IPS-18c (cell line): ENCODE data around the gene FEM1A.
A peak's percentile ranks its signal among the peaks of the same experiment; 100 is the strongest.
"Not testable (repeated sequence)": the region's sequence is repeated elsewhere in the genome, so short reads cannot be mapped to it uniquely, and the experiment has no call there.

ENCODE experiments used
- H3K4me3 ChIP-seq: 2 replicates; pipeline ENCODE4 v1.7.0; 2013; ENCODE audit warnings: low read depth, mild to moderate bottlenecking, low read length, moderate library complexity; ENCODE audit not compliant: insufficient read depth
- H3K9me3 ChIP-seq: one replicate; pipeline ENCODE4 v1.6.1; 2013; ENCODE audit warnings: mild to moderate bottlenecking, low read length, moderate library complexity; ENCODE audit not compliant: control insufficient read depth, insufficient read depth

Gene FEM1A, protein sequence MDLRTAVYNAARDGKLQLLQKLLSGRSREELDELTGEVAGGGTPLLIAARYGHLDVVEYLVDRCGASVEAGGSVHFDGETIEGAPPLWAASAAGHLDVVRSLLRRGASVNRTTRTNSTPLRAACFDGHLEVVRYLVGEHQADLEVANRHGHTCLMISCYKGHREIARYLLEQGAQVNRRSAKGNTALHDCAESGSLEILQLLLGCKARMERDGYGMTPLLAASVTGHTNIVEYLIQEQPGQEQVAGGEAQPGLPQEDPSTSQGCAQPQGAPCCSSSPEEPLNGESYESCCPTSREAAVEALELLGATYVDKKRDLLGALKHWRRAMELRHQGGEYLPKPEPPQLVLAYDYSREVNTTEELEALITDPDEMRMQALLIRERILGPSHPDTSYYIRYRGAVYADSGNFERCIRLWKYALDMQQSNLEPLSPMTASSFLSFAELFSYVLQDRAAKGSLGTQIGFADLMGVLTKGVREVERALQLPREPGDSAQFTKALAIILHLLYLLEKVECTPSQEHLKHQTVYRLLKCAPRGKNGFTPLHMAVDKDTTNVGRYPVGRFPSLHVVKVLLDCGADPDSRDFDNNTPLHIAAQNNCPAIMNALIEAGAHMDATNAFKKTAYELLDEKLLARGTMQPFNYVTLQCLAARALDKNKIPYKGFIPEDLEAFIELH

DNA sequence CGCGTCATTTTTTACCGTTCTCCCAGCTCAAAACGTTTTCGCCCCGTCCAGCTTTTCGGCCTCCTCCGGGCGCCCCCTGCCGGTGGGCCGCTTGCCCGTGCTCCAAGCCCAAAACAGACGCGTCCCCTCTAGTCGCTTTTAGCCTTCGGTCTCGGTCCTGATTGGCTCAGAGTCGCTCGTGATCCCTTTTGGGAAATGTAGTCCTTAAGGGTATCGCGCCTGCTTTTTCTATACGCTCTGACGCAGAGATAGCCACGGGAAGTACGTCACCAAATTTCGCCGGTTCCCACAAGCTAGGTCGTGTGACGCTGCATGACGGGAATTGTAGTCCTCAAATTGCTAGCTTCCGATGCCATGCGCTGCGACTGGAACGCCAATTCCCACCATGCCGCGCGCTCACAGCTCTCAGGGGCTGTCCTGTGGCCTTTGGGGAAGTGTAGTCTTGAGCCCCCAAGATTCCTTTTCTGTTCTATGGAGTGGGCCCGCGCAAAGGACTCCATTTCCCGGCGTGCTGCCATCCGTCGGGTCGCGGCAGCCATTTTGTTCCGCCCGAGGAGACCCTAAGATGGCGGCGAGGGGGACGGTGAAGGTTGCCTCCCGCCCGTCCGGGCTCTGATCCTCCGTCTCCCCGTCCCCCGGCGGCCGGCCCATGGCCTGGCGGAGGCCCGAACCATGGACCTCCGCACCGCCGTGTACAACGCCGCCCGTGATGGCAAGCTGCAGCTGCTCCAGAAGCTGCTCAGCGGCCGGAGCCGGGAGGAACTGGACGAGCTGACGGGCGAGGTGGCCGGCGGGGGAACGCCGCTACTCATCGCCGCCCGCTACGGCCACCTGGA lies at the start of gene FEM1A:
TSS of gene FEM1A (plus strand) at position 552 of the 836 bp plus-strand sequence. CDS start at position 673, 121 bp downstream.
- peaks cover under 1% of the 10 kb centered on the region for H3K9me3 ChIP-seq
- H3K4me3 ChIP-seq: peak within 1 kb of the TSS; percentile 94

DNA sequence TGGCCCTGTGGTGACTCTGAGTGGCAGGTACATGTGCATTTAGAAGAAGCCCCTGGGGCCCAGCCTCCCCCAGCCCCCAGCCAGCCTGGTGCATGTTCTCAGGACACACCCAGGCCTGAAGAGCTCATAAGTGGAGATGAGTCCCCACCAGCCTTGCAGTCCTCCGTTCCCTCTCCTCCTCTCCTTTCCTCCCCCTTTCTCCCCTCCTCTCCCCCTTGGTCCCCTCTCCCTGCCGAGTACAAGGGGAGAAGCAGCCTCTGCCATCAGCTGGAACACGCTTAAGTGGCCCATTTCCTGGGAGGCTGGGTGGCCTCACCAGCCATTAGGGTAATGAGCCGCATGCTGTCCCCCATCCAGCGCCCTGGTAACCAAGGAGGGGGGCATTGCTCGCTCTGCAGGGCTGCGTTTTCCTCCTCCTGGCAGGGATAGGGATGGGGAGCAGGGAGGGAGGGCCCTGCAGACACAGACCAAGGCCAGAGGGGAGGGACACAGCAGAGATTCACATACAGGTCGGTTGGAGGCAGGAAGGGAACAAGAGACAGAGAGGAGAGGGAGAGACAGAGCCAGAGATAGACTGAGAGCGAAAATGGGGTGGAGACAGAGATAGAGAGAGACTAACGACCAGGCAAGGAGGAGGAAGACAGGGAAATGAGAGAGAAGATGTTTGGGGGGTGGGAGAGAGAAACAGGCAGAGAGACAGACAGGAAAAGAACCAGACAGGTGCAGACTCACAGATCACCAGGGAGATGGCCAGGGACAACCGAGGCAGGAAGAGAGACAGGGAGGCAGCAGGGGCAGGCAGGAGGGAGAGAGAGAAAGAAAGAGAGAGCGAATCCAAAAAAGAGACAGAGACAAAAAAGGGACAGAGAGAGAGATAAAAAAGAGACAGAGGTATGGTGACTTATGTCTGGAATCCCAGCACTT lies 48.5 kb upstream of the FEM1A start:
- Histone ChIP-seq H3K4me3 (no peak overlapping the region), H3K9me3 (no peaks in the 10 kb centered on the region)

DNA sequence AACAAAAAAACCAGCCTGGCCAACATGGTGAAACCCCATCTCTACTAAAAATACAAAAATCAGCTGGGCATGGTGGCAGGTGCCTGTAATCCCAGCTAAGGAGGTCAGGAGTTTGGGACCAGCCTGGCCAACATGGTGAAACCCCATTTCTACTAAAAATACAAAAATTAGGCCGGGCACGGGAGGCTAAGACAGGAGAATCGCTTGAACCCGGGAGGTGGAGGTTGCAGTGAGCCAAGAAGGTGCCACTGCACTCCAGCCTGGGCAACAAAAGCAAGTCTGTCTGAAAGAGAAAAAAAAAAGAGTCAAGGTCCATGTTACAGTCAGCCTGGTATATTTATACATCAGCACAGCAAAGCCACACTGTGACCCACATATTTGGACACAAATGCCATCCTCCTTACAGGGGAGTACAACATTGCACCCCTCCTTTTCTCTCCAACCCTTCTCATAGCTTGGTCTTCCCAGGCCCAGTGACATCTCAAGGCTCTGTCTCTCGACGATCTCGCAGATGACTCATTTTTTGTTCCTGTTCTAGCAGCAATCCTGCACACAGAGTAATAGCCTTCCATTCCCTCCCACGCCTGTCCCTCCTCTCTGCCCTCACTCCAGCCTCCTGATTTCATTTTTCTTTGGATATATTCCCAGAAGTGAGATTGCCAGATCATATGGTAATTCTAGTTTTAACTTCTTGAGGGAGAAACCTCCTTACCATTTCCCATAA lies 46.9 kb upstream of the FEM1A start:
- Histone ChIP-seq H3K9me3 (no peaks in the 10 kb centered on the region), H3K4me3 (no peak overlapping the region)

DNA sequence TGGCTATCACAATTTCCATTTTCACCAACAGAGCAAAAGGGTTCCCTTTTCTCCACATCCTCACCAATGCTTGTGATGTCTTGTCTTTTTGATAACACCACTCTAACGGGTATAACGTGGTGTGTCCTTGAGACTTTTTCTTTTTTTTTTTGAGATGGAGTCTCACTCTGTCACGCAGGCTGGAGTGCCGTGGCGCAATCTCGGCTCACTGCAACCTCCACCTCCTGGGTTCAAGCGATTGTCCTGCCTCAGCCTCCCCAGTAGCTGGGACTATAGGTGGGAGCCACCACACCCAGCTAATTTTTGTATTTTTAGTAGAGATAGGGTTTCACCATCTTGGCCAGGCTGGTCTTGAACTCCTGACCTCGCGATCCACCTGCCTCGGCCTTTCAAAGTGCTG lies 46.4 kb upstream of the FEM1A start:
- not testable (repeated sequence) for H3K4me3 ChIP-seq, H3K9me3 ChIP-seq

DNA sequence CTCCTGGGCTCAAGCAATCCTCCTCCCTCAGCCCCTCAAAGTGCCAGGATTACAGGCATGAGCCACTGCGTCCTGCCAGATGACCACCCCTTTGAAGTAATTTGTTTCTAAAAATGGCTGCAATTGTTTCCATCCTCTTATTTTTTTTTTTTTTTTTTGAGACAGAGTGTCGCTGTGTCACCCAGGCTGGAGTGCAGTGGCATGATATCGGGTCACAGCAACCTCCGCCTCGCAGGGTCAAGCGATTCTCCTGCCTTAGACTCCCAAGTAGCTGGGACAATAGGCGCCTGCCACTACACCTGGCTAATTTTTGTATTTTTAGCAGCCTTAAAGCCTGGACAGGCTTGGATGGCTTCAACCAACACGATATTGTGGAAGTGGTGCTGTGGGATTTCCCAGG lies 45.5 kb upstream of the FEM1A start:
- Histone ChIP-seq H3K9me3 (no peaks in the 10 kb centered on the region), H3K4me3 (no peak overlapping the region)

DNA sequence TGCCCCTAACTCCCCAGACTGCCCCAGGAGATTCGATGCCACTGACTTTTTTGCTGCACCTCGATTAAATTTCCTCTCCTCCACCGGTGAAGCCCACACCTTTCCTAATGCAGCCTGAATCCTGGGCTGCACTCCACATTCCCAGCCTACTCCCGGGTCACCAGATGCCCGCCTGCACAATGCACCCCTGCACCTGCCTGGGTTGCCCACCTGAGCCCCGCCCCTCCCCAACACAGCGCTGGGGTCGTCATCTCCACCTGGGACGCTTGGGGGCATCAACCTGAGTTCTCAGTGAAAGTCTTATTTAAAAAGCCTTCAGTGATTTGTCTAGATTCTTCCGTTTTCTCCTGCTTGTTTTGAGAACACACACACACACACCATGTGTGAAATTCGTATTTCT lies 43.3 kb upstream of the FEM1A start:
- Histone ChIP-seq H3K9me3 (no peaks in the 10 kb centered on the region), H3K4me3 (no peak overlapping the region)

DNA sequence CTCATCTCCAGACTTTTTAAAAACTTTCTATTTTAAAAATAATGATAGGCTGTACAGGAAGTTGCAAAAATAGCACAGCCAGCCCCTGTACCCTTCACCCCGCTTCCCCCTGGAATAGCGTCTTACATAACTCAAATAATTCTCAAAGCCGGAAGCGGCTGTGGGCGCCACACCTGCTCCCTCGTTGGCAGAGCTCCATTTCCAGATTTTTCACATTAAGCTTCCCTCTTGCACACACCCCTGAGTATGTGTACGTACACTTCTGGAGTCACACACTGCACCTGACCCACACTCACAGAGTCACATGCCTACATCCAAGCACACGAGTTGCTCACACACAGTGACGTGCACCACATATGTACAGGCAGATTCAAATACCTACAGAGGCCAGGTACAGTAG lies 42.9 kb upstream of the FEM1A start:
- H3K4me3 ChIP-seq: no peak overlapping the region
- no peaks in the 10 kb centered on the region for H3K9me3 ChIP-seq

DNA sequence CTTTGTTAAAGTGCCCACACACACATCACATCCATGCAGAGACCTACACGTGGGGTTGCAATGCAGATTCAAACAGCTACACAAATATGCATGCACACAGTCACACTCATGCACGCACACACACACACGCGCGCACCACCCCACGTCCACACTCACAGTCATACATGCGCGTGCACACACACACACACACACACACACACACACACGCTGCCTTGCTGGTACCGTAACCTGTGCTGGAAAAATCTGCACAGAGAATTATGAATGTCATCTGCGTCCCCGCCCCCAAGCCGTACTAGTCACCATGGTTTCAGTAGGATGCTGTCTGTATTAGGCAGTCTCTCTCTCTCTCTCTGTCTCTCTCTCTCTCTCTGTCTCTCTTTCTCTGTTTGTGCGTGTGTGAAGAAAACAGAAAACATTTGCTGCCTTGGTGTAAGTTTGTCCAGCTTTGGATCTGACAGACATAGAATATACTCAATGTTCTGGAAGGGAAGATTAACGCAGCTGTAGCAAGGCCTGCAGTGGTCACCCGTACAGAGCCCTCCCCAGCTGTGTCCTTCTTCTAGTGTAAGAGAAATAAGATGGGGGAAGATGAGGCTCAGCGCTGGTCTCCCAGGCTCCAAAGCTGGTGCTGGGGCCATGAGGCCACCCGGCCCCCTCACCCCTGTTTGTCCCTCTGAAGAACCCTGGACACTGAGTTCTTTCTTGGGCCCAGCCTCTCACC lies 41.5 kb upstream of the FEM1A start:
- no peaks in the 10 kb centered on the region for H3K9me3 ChIP-seq
- no peak overlapping the region for H3K4me3 ChIP-seq

DNA sequence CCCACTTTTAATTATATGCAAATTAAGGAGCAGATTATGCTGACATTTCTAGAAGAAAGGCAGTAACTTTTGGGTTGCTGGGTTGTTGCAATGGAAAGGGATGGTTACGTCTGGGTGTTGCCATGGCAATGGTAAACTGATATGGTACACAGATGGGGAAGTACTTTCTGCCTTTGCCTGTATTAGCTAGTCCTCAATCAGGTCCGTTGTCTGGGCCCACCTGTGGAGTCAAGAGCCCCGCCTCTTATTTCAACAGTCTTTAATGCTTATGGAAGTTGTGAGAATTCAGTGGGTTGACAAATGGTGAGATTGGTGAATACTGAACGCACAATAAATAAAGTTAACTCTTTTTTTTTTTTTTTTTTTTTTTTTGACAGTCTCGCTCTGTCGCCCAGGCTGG lies 37.3 kb upstream of the FEM1A start:
- Histone ChIP-seq H3K4me3 (no peak overlapping the region), H3K9me3 (no peaks in the 10 kb centered on the region)

DNA sequence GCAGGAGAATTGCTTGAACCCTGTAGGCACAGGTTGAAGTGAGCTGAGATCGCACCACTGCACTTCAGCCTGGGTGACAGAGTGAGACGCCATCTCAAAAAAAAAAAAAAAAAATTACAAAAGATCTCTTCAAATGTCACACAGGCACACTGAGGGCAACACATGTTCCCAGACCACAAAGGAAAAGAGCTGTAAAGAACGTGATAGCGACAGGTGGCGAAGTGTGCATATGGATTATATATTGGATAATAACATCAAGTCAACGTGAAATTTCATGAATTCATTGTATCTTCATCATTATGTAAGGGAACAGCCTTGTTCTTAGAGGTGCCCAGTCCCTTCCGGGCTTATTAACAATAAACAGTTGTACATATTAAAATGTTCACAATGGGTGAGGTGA lies 36.1 kb upstream of the FEM1A start:
- Histone ChIP-seq H3K9me3 (no peaks in the 10 kb centered on the region), H3K4me3 (no peak overlapping the region)

DNA sequence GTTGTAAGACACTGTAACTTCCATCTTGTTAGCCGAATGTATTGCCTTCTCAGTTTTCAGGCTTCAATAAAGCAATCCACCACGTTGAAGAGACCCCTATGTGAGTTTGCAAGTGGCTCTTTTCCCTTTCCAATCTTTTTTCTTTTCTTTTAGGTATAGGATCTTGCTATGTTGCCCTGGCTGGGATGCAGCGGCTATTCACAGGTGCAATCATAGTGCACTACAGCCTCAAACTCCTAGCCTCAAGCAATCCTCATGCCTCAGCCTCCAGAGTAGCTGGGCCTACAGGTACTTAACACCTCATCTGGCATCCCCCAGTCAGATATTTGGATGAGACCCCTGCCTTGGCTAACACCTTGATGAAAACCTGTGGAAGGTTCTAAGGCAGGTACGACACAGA lies 33.5 kb upstream of the FEM1A start:
- no peak overlapping the region for H3K4me3 ChIP-seq
- no peaks in the 10 kb centered on the region for H3K9me3 ChIP-seq

DNA sequence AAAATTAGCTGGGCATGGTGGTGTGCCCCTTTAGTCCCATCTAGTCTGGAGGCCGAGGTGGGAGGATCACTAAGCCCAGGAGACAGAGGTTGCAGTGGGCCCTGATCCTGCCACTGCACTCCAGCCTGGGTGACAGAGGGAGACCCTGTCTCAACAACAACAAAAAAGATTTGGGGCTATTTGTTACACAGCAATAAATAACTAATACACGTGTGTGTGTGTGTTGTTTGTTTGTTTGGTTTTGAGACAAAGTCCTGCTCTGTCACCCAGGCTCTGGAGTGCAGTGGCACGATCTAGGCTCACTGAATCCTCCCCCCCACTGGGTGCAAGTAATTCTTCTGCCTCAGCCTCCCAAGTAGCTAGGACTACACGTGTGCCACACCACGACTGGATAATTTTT lies 32.9 kb upstream of the FEM1A start:
- Histone ChIP-seq H3K4me3 (no peak overlapping the region), H3K9me3 (no peaks in the 10 kb centered on the region)

DNA sequence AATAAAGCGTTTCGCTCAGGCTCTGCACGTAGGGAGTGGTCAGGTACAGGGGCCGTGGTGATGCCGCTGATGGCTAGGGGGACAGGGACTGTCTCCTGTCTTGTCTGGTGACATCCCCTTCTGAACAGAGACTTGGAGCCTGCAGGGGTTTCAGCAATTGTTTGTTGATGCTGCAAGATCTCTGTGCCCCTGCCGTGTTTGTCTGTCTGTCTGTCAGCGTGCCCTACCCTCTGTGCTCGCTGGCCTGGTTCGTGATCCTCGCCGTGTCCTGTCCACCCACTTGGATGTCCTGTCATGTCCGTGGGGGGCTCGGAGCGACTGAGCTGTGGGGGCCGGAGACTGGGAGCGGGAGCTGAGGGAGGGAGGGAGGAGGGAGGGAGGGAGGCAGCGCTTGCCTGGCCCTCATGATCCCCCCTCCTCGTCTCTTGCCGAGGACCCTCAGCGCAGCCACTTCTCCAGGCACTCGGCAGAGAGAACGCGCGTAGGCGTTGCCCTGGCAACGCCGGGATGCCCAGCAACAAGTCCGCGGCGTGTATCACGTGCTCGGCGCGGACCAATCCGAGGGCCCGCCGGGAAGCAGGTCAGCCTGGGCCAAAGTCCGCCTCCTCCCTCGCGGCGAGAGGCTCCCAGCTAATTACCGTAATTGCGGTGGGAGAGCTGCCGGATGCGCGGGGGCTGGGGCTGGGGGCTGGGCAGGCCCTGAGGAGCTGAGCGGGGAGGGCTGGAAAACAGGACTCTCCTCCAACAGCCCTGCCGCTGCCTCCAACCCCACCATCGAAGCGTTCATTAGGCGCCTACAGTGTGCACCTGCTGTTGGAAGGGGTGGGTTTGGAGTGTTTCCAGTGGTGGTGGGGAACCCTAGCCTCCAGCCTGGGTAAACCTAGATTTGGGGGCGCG lies 31.9 kb upstream of the FEM1A start:
- peak overlapping the region; percentile 38 for H3K4me3 ChIP-seq
- H3K9me3 ChIP-seq: no peaks in the 10 kb centered on the region

DNA sequence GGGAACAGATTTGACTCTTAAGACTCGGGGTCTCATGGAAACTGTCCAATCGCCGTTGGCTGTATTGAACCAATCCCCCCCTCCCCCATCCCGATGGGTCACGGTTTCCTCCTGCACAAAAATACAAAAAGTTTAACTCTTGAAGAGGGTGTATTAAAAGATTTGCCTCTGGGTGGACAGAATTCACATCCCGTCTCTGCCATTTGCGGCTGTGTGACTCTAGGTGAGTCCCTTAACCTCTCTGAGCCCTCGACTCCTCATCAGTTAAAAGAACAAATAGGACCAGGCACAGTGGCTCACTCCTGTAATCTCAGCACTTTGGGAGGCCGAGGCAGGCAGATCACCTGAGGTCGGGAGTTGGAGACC lies 31.3 kb upstream of the FEM1A start:
- Histone ChIP-seq H3K4me3 (peak overlapping the region; percentile 38; the same call in 1 of the 2 replicates), H3K9me3 (no peaks in the 10 kb centered on the region)

DNA sequence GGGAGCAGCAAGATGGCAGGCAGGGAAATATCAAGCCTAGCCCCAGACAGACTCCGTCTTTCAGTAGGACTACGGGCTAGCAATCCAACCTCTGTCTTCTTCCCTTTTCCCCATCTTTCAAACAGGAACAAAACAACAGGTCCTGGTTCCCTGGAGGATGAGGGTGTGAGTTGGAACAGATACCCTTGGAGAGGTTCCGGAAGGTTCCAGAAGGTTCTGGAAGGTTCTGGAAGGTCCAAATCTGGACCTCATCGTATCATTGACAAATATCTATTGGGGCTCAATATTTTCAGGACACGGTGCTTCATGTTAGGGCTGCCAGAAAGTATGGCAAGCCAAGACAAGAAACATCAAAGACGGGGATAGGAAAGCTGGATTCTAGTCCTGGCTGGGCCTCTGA lies 28.5 kb upstream of the FEM1A start:
- no peak overlapping the region for H3K4me3 ChIP-seq
- no peaks in the 10 kb centered on the region for H3K9me3 ChIP-seq
